Activated B cell treated with CpG ODN at 0.5 μM for 24 hours (primary cell): ENCODE measurements around the gene FYN. TPM values are rescaled to one million over a fixed set of nuclear protein-coding genes. Genes with fewer than 3 reads are reported as not detected.

ENCODE experiments used
- ATAC-seq: fragments of 200-7000 bp; cut with Tn5 transposase; one replicate; pipeline ENCODE4 v1.10.0; 2021; ENCODE audit warnings: low read depth, mild to moderate bottlenecking, moderate library complexity
- CTCF ChIA-PET: fragments of 350-600 bp; sonication (Branson Sonifier 250); formaldehyde crosslinking; loops from one replicate; lab custom pipeline; 2021; ENCODE audit warnings: antibody characterized with exemption; lab: Charles Lee
- POLR2A ChIA-PET: fragments of 350-600 bp; sonication (Branson Sonifier 250); formaldehyde crosslinking; loops from one replicate; lab custom pipeline; 2021; ENCODE audit warnings: antibody characterized with exemption; lab: Charles Lee
- DNase-seq: peaks from one replicate; pipeline ENCODE4 v3.0.0; 2022
- H3K27ac Mint-ChIP-seq: one replicate; pipeline ENCODE4 v1.8.0; 2020; ENCODE audit warnings: mixed read lengths
- H3K27me3 Mint-ChIP-seq: one replicate; pipeline ENCODE4 v1.8.0; 2021; ENCODE audit warnings: mixed read lengths
- H3K36me3 Mint-ChIP-seq: one replicate; pipeline ENCODE4 v1.8.0; 2021; ENCODE audit warnings: low read depth, mixed read lengths
- H3K4me1 Mint-ChIP-seq: one replicate; pipeline ENCODE4 v1.8.0; 2021; ENCODE audit warnings: mixed read lengths
- H3K4me3 Mint-ChIP-seq: one replicate; pipeline ENCODE4 v1.8.0; 2020; ENCODE audit warnings: mild to moderate bottlenecking, mixed read lengths
- H3K9me3 Mint-ChIP-seq: one replicate; pipeline ENCODE4 v1.8.0; 2020; ENCODE audit warnings: mixed read lengths
- intact Hi-C: fragments of 100-400 bp; cut with micrococcal nuclease; formaldehyde crosslinking; loops from one replicate; pipeline ENCODE4 v1.15.1; 2024
- total RNA-seq: library from RNA; stranded (reverse); gene quantifications from 2 replicates; pipeline ENCODE4 v1.2.3, GENCODE V29; 2022
- TF ChIP-seq, protein P1 (sequence below): fragments of 200-600 bp; IDR thresholded peaks from one replicate; pipeline ENCODE4 v1.8.0; 2022; ENCODE audit warnings: antibody characterized with exemption, mild to moderate bottlenecking

FYN gene
- total RNA-seq, 1 donor from 2014 or later = 64.7 TPM

DNA sequence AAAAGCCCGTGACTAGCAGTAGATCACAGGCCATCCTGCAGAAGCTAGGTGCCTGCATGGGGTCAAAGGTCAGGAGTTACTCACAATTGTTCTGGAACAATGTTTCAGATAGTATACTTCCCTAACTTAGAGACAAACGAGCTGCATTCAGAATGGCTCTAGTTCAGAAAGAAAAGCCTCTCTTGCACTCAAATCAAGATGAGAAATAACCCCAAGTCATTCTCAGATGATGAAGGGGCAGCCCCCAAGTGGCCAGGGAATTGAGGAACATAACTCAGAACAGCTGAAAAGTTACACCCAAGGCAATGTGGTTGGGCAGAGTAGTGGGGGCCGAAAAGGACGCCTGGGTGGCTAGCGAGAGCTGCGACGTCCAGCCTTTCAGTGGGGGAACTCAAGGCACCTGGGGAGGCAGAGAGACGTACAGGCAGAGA, 27.8 kb downstream of the FYN start:
- Mint-ChIP-seq H3K27ac (no peak overlapping the region), H3K4me1 (peaks cover 20% of the 10 kb centered on the region), H3K36me3 (no peaks in the 10 kb centered on the region), H3K4me3 (peak overlapping the region; percentile 36), H3K27me3 (no peaks in the 10 kb centered on the region), H3K9me3 (no peaks in the 10 kb centered on the region)
- ATAC-seq (peak; percentile 73), DNase-seq (peak; percentile 35)
- TF ChIP-seq, protein P1, sequence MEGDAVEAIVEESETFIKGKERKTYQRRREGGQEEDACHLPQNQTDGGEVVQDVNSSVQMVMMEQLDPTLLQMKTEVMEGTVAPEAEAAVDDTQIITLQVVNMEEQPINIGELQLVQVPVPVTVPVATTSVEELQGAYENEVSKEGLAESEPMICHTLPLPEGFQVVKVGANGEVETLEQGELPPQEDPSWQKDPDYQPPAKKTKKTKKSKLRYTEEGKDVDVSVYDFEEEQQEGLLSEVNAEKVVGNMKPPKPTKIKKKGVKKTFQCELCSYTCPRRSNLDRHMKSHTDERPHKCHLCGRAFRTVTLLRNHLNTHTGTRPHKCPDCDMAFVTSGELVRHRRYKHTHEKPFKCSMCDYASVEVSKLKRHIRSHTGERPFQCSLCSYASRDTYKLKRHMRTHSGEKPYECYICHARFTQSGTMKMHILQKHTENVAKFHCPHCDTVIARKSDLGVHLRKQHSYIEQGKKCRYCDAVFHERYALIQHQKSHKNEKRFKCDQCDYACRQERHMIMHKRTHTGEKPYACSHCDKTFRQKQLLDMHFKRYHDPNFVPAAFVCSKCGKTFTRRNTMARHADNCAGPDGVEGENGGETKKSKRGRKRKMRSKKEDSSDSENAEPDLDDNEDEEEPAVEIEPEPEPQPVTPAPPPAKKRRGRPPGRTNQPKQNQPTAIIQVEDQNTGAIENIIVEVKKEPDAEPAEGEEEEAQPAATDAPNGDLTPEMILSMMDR = no peak
- CTCF ChIA-PET = interaction anchor here (1.0 to 1.9 kb wide), 4 partner anchors 10 to 135 kb away, joined by 3 to 8 read pairs (median 6); no protein-coding TSS in a partner anchor
- intact Hi-C loops = loop anchor here (1.0 to 10.0 kb wide), 3 partner anchors 28 to 361 kb away; partner anchors contain the start of genes FYN and REV3L
- POLR2A ChIA-PET = interaction anchor here (0.7 to 3.2 kb wide), 13 partner anchors 13 to 971 kb away, joined by 3 to 42 read pairs (median 5); partner anchors contain the start of genes AMD1 and FYN

DNA sequence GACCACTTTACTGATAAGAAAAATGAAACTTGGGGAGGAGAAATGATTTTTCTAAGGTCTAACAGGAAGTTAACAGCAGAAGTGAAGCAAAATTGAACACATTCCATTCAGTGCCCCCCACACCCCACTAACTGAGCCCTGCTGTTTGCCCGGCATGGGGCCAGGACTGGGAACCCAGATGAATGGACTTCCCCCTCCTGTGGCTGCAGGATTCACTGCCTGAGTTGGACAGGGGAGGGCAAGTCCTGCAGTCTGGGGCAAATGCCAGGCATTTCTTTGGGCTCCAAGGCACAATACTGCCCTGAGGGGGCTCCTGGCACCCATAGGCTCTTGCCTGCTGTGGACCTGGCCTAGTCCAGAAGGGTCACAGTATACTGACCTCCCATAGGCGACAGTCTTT, 28.3 kb downstream of the FYN start:
- DNase-seq = no peak
- Mint-ChIP-seq H3K4me3 (peak overlapping the region; percentile 36), H3K4me1 (peaks cover 20% of the 10 kb centered on the region), H3K9me3 (no peaks in the 10 kb centered on the region), H3K27me3 (no peaks in the 10 kb centered on the region), H3K36me3 (no peaks in the 10 kb centered on the region), H3K27ac (no peak overlapping the region)
- intact Hi-C loops = loop anchor here (1.0 to 10.0 kb wide), 5 partner anchors 28 to 360 kb away; partner anchors contain the start of genes FYN and REV3L
- TF ChIP-seq, protein P1 = no peak
- ATAC-seq = peak; percentile 4
- ChIA-PET POLR2A (interaction anchor here (0.7 to 3.2 kb wide), 14 partner anchors 12 to 970 kb away, joined by 3 to 42 read pairs (median 5); partner anchors contain the start of genes AMD1 and FYN), CTCF (interaction anchor here (1.0 to 1.9 kb wide), 5 partner anchors 10 to 135 kb away, joined by 3 to 8 read pairs (median 6); partner anchors contain the start of gene FYN)

DNA sequence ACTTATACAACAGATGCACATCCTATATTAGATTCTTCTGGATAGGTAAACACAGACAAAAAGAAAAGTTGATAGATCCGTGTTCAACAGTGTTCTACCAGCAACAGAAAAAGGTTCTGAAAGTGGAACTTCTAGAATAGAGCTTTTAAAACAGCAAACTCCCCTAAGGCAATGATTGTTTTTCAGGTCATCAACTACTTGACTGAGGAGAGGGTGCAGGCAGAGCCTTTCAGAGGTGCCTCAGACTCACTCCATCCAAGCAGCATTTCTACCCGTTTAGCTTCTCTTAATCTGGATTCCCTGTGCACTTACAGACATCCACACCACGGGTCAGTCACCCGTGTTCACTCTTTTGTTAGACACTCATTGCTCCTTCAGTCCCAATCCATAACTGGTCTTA, 28.9 kb downstream of the FYN start:
- Mint-ChIP-seq H3K27ac (no peak overlapping the region), H3K27me3 (no peaks in the 10 kb centered on the region), H3K9me3 (no peaks in the 10 kb centered on the region), H3K4me1 (peaks cover 16% of the 10 kb centered on the region), H3K4me3 (no peak overlapping the region), H3K36me3 (no peaks in the 10 kb centered on the region)
- ChIA-PET POLR2A (interaction anchor here (0.9 to 3.2 kb wide), 12 partner anchors 11 to 585 kb away, joined by 3 to 42 read pairs (median 6); partner anchors contain the start of gene FYN), CTCF (interaction anchor here (0.8 to 1.9 kb wide), 5 partner anchors 14 to 197 kb away, joined by 3 to 7 read pairs (median 3); partner anchors contain the start of gene FYN)
- intact Hi-C loops = loop anchor here (1.0 to 10.0 kb wide), 3 partner anchors 82 to 360 kb away; partner anchors contain the start of gene REV3L
- DNase-seq = no peak
- TF ChIP-seq, protein P1 = no peak
- peak; percentile 28 for ATAC-seq

DNA sequence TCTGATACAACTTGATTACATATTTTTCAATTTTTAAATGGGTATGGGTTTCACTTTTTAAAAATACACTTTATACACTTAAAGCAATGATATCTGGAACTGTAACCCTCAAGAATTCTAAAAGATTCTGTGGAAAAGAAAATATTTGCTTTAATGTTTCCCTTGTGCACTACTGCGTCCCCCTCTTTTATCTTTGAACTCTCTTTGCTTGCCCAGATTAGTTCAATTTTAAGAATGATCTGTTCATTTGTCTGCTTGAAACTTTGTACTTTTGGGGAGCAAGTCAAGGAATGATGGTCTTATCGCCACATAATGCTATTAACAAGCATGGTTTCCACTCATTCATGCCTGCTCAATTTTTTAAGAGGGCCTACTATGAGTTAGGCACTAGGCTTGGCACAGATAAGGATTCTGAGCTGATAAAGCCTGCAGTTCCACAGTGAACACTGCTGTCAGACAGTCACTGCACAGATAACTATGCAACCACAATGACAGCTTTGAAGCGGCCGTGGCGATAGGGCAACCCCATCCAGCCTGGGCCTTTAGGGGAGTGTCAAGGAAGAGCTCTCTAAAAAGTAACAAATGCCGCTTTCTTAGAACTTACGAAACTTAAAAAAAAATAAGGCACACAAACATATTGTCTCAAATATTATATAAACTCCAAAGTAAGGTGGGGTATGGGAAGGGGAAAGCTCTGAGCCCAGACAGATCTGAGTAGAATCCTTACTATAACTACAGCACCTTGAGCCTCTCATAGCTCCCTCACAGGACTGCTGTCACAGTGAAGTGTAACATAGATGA, 29.7 kb downstream of the FYN start:
- peaks cover 19% of the 10 kb centered on the region for H3K4me1 Mint-ChIP-seq
- ATAC-seq (peak; percentile 31), DNase-seq (no peak)
- no peak overlapping the region for H3K27ac Mint-ChIP-seq
- intact Hi-C loops = loop anchor here (1.0 to 10.0 kb wide), 3 partner anchors 81 to 359 kb away; partner anchors contain the start of gene REV3L
- no peaks in the 10 kb centered on the region for H3K9me3 Mint-ChIP-seq
- CTCF ChIA-PET = interaction anchor here (0.8 to 1.9 kb wide), 5 partner anchors 13 to 198 kb away, joined by 3 to 7 read pairs (median 3); partner anchors contain the start of gene FYN
- TF ChIP-seq, protein P1 = no peak
- POLR2A ChIA-PET = interaction anchor here (1.3 to 3.2 kb wide), 8 partner anchors 14 to 107 kb away, joined by 3 to 42 read pairs (median 8); partner anchors contain the start of gene FYN
- no peaks in the 10 kb centered on the region for H3K27me3 Mint-ChIP-seq
- H3K36me3 Mint-ChIP-seq = no peaks in the 10 kb centered on the region
- H3K4me3 Mint-ChIP-seq = no peak overlapping the region
